HCT116 (cell line): ENCODE data around the gene SPDYE16. TPM values are rescaled to one million over a fixed set of nuclear protein-coding genes. Genes with fewer than 3 reads are reported as not detected.
A peak's percentile ranks its signal among the peaks of the same experiment; 100 is the strongest.
"Not testable (repeated sequence)": the region's sequence is repeated elsewhere in the genome, so short reads cannot be mapped to it uniquely, and the experiment has no call there.

Source experiments
- ATAC-seq: fragments of 200-7000 bp; cut with Tn5 transposase; 2 replicates; pipeline ENCODE4 v1.9.1; 2020; ENCODE audit warnings: mild to moderate bottlenecking, moderate library complexity
- Bru-seq: library from RNA; stranded (reverse); fragments of 400-500 nt; gene quantifications from one replicate; lab custom pipeline; 2021; lab: Mats Ljungman, UMichigan
- BruChase-seq, 2 experiments: library from RNA; stranded (reverse); fragments of 400-500 nt; gene quantifications; one replicate each; lab custom pipeline; 2021; lab: Mats Ljungman, UMichigan
- BruUV-seq: library from RNA; stranded (reverse); fragments of 400-500 nt; replicated peaks from 2 replicates; lab custom pipeline; 2021; lab: Mats Ljungman, UMichigan
- CTCF ChIA-PET: fragments of 300-600 bp; sonication (Branson Sonifier 250); formaldehyde crosslinking; loops from one replicate; lab custom pipeline; 2021; ENCODE audit warnings: antibody characterized with exemption; lab: Charles Lee
- POLR2A ChIA-PET: fragments of 300-600, 350-600 bp; sonication (Branson Sonifier 250); formaldehyde crosslinking; loops from one replicate; lab custom pipeline; 2021; ENCODE audit warnings: antibody characterized with exemption; lab: Charles Lee
- RAD21 ChIA-PET, 2 experiments: fragments of 300-600 bp; sonication (Branson Sonifier 250); formaldehyde crosslinking; loops; one replicate each; lab custom pipeline; 2023; ENCODE audit warnings: low total read pairs in 2 of 2; ENCODE audit not compliant: uncharacterized antibody in 2 of 2, unreplicated experiment in 2 of 2, low non-redundant PET in 1 of 2; lab: Charles Lee
- DNase-seq: peaks from one replicate; pipeline ENCODE4 v3.0.0-alpha.2; 2010; ENCODE audit warnings: low read depth, low spot score
- H2AFZ ChIP-seq: fragments of 200-600 bp; shearing (Covaris generic), sonication (generic); 2 replicates; pipeline ENCODE4 v1.6.1; 2017; ENCODE audit warnings: low read depth, mixed run types, mixed read lengths, antibody characterized with exemption, low read length; ENCODE audit not compliant: poor library complexity, severe bottlenecking
- H3K27ac ChIP-seq: 2 replicates; pipeline ENCODE4 v1.5.1; 2012; ENCODE audit warnings: low read depth, low read length
- H3K27me3 ChIP-seq: fragments of 200-600 bp; sonication (generic); 2 replicates; pipeline ENCODE4 v1.6.1; 2016; ENCODE audit warnings: mixed run types, low read length, mixed read lengths; ENCODE audit not compliant: insufficient read depth
- H3K36me3 ChIP-seq, 2 experiments: fragments of 200-500 bp in 1 of 2; fragments of 200-600 bp in 1 of 2; sonication (Bioruptor generic) in 1 of 2; sonication (generic) in 1 of 2; 2 replicates each; pipeline versions ENCODE4 v1.5.1 to v1.6.1; 2014 to 2016; ENCODE audit warnings: low read length in 2 of 2, inconsistent platforms in 1 of 2, mixed read lengths in 1 of 2, mixed run types in 1 of 2; ENCODE audit not compliant: insufficient read depth in 2 of 2, control insufficient read depth in 1 of 2
- H3K4me1 ChIP-seq, 2 experiments: fragments of 200-600 bp in 1 of 2; sonication (generic) in 1 of 2; 2 replicates each; pipeline versions ENCODE4 v1.5.1 to v1.6.1; 2012 to 2017; ENCODE audit warnings: low read length in 2 of 2, inconsistent platforms in 1 of 2, mild to moderate bottlenecking in 1 of 2, mixed read lengths in 1 of 2, mixed run types in 1 of 2, moderate library complexity in 1 of 2; ENCODE audit not compliant: insufficient read depth in 2 of 2, control insufficient read depth in 1 of 2
- H3K4me2 ChIP-seq: fragments of 200-600 bp; sonication (generic); 2 replicates; pipeline ENCODE4 v1.6.1; 2017; ENCODE audit warnings: mixed run types, low read length, mixed read lengths
- H3K4me3 ChIP-seq, 2 experiments: fragments of 200-600 bp in 1 of 2; sonication (generic) in 1 of 2; replicated peaks in 1 of 2; 2 replicates each; pipeline ENCODE4 v1.5.1; 2011 to 2016; ENCODE audit warnings: low read length in 2 of 2, control low read depth in 1 of 2, low read depth in 1 of 2, mild to moderate bottlenecking in 1 of 2, mixed read lengths in 1 of 2, mixed run types in 1 of 2
- H3K79me2 ChIP-seq: fragments of 200-600 bp; sonication (generic); 2 replicates; pipeline ENCODE4 v1.6.1; 2017; ENCODE audit warnings: mild to moderate bottlenecking, mixed run types, low read length, moderate library complexity, mixed read lengths; ENCODE audit not compliant: insufficient read depth
- H3K9ac ChIP-seq: fragments of 200-600 bp; sonication (generic); 2 replicates; pipeline ENCODE4 v1.6.1; 2016; ENCODE audit warnings: low read length, mixed read lengths
- H3K9me2 ChIP-seq: fragments of 200-600 bp; sonication (generic), shearing (Covaris generic); 2 replicates; pipeline ENCODE4 v1.6.1; 2017; ENCODE audit warnings: mixed run types, mild to moderate bottlenecking, moderate library complexity; ENCODE audit not compliant: insufficient read depth
- H3K9me3 ChIP-seq, 2 experiments: fragments of 200-500 bp in 1 of 2; fragments of 200-600 bp in 1 of 2; sonication (Bioruptor generic) in 1 of 2; sonication (generic) in 1 of 2; 2 replicates each; pipeline ENCODE4 v1.6.1; 2014 to 2017; ENCODE audit warnings: low read length in 2 of 2, mixed read lengths in 2 of 2, inconsistent platforms in 1 of 2, low read depth in 1 of 2, mild to moderate bottlenecking in 1 of 2, mixed run types in 1 of 2, moderate library complexity in 1 of 2; ENCODE audit not compliant: control insufficient read depth in 1 of 2, insufficient read depth in 1 of 2
- H4K20me1 ChIP-seq: fragments of 200-600 bp; sonication (generic), shearing (Covaris generic); 2 replicates; pipeline ENCODE4 v1.6.1; 2017; ENCODE audit warnings: mixed run types, mild to moderate bottlenecking, moderate library complexity; ENCODE audit not compliant: insufficient read depth
- intact Hi-C: fragments of 100-400 bp; cut with micrococcal nuclease; formaldehyde crosslinking; loops from 2 replicates; pipeline ENCODE4 v1.10.0; 2022
- long read RNA-seq: library from polyadenylated mRNA; unstranded; transcript quantifications from one replicate; pipeline ENCODE4 v2.0.0, GENCODE V29; 2021; ENCODE audit not compliant: unreplicated experiment
- polyA plus RNA-seq: library from polyadenylated mRNA; unstranded; fragments of >200 nt; gene quantifications from 2 replicates; pipeline ENCODE4 v1.2.1, GENCODE V29; 2012; ENCODE audit warnings: missing spikeins
- total RNA-seq: library from RNA; stranded (reverse); gene quantifications from one replicate; pipeline ENCODE4 v1.2.1, GENCODE V29; 2021; ENCODE audit not compliant: unreplicated experiment

The SPDYE16 gene
- total RNA-seq: not detected
- polyA plus RNA-seq: 0.12 and 0.15 TPM in 2 replicates
- percentile 11 among the genes with signal in this experiment for Bru-seq, nascent RNA
- percentile 8 among the genes with signal in this experiment for BruChase-seq, experiment 1, labeled RNA remaining after a 6-hour chase
- percentile 4 among the genes with signal in this experiment for BruChase-seq, experiment 2, labeled RNA remaining after a 2-hour chase
- long read RNA-seq: 0 reads

- POLR2A ChIA-PET, intact Hi-C loops: not testable (repeated sequence)
Observed at GRCh38 chr7:76543197-76543596, at the start of gene SPDYE16. SPDYE16 (minus strand) TSS chr7:76543297; CDS start chr7:76541459, 1,838 bp downstream.

GRCh38 chr7:76592694-76593093 lies 49.6 kb upstream of the SPDYE16 start:
- H3K4me1 ChIP-seq, POLR2A ChIA-PET, CTCF ChIA-PET, ATAC-seq, H3K4me3 ChIP-seq, BruUV-seq, H3K9me3 ChIP-seq, H3K4me2 ChIP-seq, H3K27me3 ChIP-seq, H2AFZ ChIP-seq, H4K20me1 ChIP-seq, H3K9ac ChIP-seq, H3K36me3 ChIP-seq, H3K27ac ChIP-seq, DNase-seq, H3K9me2 ChIP-seq, intact Hi-C loops, RAD21 ChIA-PET: not testable (repeated sequence)
- H3K79me2 ChIP-seq: peaks cover 16% of the 10 kb centered on the region

More at GRCh38 chr7:76543197-76543596, at the start of gene SPDYE16:
- H3K9ac ChIP-seq, ATAC-seq, RAD21 ChIA-PET, BruUV-seq, H3K4me3 ChIP-seq, H3K27ac ChIP-seq, H3K9me2 ChIP-seq, H3K4me2 ChIP-seq, H3K36me3 ChIP-seq, H3K9me3 ChIP-seq, H3K4me1 ChIP-seq, CTCF ChIA-PET, H3K27me3 ChIP-seq, H4K20me1 ChIP-seq, DNase-seq, H2AFZ ChIP-seq, H3K79me2 ChIP-seq: not testable (repeated sequence)

GRCh38 chr7:76591602-76592304 lies 48.7 kb upstream of the SPDYE16 start:
- H2AFZ ChIP-seq, H3K4me2 ChIP-seq, H3K27ac ChIP-seq, H4K20me1 ChIP-seq, H3K27me3 ChIP-seq, POLR2A ChIA-PET, RAD21 ChIA-PET, DNase-seq, H3K9me2 ChIP-seq, H3K9ac ChIP-seq, ATAC-seq, CTCF ChIA-PET, BruUV-seq, H3K36me3 ChIP-seq, intact Hi-C loops, H3K4me1 ChIP-seq, H3K9me3 ChIP-seq, H3K4me3 ChIP-seq: not testable (repeated sequence)
- H3K79me2 ChIP-seq: peaks cover 23% of the 10 kb centered on the region

GRCh38 chr7:76591033-76591432 lies 47.9 kb upstream of the SPDYE16 start:
- H3K4me2 ChIP-seq, POLR2A ChIA-PET, H3K9ac ChIP-seq, CTCF ChIA-PET, H3K27ac ChIP-seq, H3K4me3 ChIP-seq, intact Hi-C loops, BruUV-seq, H4K20me1 ChIP-seq, DNase-seq, H2AFZ ChIP-seq, H3K36me3 ChIP-seq, H3K4me1 ChIP-seq, H3K9me3 ChIP-seq, ATAC-seq, RAD21 ChIA-PET, H3K9me2 ChIP-seq, H3K27me3 ChIP-seq: not testable (repeated sequence)
- H3K79me2 ChIP-seq: peaks cover 29% of the 10 kb centered on the region
